PFSK-1 (cell line): ENCODE results near the gene PREX1.

Source experiments
- POLR2AphosphoS5 ChIP-seq: IDR thresholded peaks from 2 replicates; pipeline ENCODE4 v1.6.1; 2012; ENCODE audit warnings: low read depth, mild to moderate bottlenecking, control low read depth, low read length, moderate library complexity
- REST ChIP-seq, 2 experiments: IDR thresholded peaks; 2 replicates each; pipeline versions ENCODE4 v1.6.1 to v1.8.0; 2011 to 2012; ENCODE audit warnings: low read depth in 2 of 2, low read length in 2 of 2, control low read depth in 1 of 2, inconsistent platforms in 1 of 2, mild to moderate bottlenecking in 1 of 2, moderate library complexity in 1 of 2; ENCODE audit not compliant: insufficient read depth in 1 of 2
- SIN3A ChIP-seq: IDR thresholded peaks from 2 replicates; pipeline ENCODE4 v1.6.1; 2012; ENCODE audit warnings: mild to moderate bottlenecking, low read length, moderate library complexity, borderline replicate concordance; ENCODE audit not compliant: insufficient read depth
- TAF1 ChIP-seq: IDR thresholded peaks from 2 replicates; pipeline ENCODE4 v1.6.1; 2012; ENCODE audit warnings: low read length, control low read depth, borderline replicate concordance; ENCODE audit not compliant: insufficient read depth

GRCh38 chr20:48824830-48825565 lies 2.8 kb downstream of the PREX1 start:
- no peak for TF ChIP-seq SIN3A
- no peak for TF ChIP-seq POLR2AphosphoS5
- no peak for TF ChIP-seq TAF1
- no peak for TF ChIP-seq REST (IDR thresholded peaks at IDR 0.05; ENCODE audit: insufficient read depth in 1 of 2, low read depth in 2 of 2, low read length in 2 of 2)
